Measurements from ENCODE around the gene SLC16A11.

DNA sequence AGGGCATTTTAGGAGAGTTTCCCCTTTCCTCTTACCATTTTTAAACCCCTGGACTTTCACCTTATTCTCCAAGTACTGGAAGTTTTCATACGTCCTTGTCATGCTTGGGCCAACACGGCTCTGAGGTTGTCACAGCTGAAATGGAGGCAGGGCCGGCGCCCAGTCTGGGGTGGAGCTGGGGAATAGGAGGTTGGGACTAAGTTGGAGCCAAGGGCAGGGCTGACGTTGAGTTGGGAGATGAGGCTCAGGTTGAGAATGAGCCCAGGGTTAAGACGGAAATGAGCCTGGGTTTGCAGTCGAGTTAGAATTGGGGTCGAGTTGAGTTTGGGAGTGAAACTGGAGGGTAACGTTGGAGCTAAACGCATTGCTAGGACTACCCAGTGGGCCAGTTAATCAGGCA, 34.8 kb upstream of the SLC16A11 start:
- TF ChIP-seq HOXA7 (CRISPR knock-in tag; IDR thresholded peaks at IDR 0.05) (no peak), RNF2 (IDR thresholded peaks at IDR 0.05; ENCODE audit: borderline replicate concordance, low read depth) (no peak), SREBF2 (IDR thresholded peaks at IDR 0.05) (no peak), TFCP2L1 (CRISPR knock-in tag; IDR thresholded peaks at IDR 0.05) (no peak), ZC3H11A (IDR thresholded peaks at IDR 0.05) (no peak), SMC3 (IDR thresholded peaks at IDR 0.05) (no peak), POLR2A (IDR thresholded peaks at IDR 0.05; ENCODE audit: low read length) (no peak), JUNB (IDR thresholded peaks at IDR 0.05) (no peak), RFX5 (IDR thresholded peaks at IDR 0.05) (no peak)
- TF ChIP-seq, protein P1, sequence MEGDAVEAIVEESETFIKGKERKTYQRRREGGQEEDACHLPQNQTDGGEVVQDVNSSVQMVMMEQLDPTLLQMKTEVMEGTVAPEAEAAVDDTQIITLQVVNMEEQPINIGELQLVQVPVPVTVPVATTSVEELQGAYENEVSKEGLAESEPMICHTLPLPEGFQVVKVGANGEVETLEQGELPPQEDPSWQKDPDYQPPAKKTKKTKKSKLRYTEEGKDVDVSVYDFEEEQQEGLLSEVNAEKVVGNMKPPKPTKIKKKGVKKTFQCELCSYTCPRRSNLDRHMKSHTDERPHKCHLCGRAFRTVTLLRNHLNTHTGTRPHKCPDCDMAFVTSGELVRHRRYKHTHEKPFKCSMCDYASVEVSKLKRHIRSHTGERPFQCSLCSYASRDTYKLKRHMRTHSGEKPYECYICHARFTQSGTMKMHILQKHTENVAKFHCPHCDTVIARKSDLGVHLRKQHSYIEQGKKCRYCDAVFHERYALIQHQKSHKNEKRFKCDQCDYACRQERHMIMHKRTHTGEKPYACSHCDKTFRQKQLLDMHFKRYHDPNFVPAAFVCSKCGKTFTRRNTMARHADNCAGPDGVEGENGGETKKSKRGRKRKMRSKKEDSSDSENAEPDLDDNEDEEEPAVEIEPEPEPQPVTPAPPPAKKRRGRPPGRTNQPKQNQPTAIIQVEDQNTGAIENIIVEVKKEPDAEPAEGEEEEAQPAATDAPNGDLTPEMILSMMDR (IDR thresholded peaks at IDR 0.05) = no peak
